NOMO-1 (cell line): ENCODE results near the gene TMEM141.

Source experiments
- DNase-seq, 2 experiments: peaks; one replicate each; lab custom pipeline; 2025; ENCODE audit not compliant: unreplicated experiment in 2 of 2; lab: John Stamatoyannopoulos, UW

Gene TMEM141

DNA sequence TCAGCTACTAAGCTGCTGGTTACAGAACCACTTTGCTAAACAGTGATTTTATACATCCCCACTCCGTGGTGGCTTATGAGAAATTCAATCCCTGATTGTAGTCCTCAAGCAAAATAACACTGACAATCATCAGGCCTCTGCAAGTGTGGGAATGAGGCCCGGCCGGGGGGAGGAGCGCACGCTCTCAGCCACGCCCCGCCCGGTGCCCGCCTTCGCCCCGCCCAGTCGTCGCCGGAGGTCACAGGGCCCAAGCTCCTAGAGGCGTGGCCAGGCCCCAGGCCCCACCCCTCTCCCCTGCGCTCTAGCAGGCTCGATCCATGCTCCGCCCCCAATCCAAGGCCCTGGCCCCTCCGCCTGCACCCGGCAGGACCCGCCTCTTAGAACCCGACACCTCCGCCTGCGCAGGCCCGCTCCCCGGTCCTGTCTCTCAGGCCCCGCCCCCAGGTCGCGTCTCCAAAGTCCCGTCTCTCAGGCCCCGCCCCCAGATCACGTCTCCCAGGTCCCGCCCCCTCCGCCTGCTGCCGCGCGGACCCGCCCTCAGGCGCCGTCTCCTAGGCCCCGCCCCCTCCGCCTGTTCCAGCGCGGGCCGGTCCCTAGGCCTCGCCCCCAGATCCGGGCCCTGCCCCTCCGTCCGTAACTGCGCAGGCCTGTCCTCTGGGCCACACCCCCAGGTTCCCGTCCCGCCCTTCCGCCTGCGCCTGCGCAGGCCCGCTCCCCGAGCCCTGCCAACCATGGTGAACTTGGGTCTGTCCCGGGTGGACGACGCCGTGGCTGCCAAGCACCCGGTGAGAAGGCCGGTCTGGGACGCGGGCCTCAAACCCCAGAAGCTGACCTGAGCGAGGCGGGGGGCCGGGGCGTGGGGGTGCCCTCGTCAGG lies at the start of gene TMEM141:
Gene TMEM141 (plus strand): TSS at position 705 of the 876 bp plus-strand sequence. CDS start 27 bp downstream, at position 732.
- DNase-seq = peak; percentile 100

DNA sequence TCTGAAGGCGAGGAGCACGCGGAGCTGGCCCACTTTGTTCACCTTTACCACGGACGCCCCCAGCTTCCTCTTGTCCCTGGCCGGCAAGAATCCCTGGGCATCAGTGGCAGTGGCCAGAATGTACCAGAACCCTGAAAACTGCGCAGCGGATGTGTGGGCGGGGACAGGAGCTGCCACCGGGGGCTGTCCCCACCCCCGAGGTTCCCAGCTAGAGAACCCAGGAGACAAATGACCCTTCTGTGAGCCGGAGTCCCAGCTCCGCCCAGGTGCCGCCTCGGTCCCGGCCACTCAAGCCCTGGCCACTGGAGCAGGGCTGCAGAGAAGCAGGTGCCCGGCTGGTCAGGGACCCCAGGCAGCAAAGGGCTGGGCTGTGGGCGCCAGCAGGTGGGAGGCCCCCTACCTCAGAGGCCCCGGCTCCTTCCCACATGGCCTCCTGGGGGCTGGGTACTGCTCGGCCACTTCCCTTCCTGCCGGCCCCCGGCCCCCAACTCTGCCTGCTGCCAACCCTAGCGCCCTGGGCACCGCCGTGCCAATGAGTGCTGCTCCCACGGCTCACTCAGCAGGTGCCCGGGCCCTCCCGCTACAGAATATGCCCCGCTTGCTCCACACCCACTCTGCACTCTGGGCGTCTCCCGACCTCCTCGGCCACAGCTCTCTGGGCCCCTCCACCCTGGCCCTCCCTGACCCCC lies 49.1 kb upstream of the TMEM141 start:
- DNase-seq = no peak

DNA sequence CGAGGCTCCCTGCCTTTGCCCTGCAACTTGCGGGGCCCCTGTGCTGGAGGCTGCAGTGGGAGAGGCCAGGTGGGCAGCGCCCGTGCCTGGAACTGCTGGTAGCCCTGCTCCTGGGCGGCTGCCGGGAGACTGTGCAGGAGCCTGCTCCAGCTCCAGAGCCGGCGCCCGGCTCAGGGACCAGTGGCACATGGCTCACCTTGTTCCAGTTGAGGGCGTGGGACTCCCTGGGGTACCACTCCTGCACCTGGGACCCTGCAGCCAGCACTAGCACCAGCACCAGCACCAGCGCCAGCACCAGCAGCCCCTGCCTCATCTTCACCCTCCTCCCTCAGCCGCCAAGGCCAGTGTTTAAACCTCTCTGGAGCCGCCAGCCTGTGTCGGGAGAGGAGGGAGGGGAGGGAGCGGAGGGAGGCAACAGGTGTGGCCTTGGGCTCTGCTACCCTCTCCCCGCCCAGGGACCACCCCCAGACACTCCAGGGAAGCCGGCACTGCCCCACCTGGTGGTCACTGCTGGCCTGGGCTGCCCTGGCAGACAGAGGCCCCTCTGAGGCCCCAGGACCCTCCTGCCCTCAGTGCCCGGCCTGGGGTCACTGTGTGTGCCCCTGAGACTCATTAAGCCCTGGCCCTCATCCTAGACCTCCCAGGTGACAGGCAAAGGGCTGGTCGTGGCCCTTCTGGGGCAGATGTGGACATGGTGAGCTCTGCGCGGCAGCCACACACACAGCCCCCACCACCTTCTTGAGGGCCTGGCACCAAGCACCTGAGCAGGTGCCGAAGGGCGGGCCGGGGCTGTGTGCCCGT lies 48.4 kb upstream of the TMEM141 start, which contains the start of gene LCN10:
Gene LCN10 (minus strand): TSS at position 350 of the 801 bp plus-strand sequence. CDS start 37 bp downstream, at position 313.
- DNase-seq = no peak

DNA sequence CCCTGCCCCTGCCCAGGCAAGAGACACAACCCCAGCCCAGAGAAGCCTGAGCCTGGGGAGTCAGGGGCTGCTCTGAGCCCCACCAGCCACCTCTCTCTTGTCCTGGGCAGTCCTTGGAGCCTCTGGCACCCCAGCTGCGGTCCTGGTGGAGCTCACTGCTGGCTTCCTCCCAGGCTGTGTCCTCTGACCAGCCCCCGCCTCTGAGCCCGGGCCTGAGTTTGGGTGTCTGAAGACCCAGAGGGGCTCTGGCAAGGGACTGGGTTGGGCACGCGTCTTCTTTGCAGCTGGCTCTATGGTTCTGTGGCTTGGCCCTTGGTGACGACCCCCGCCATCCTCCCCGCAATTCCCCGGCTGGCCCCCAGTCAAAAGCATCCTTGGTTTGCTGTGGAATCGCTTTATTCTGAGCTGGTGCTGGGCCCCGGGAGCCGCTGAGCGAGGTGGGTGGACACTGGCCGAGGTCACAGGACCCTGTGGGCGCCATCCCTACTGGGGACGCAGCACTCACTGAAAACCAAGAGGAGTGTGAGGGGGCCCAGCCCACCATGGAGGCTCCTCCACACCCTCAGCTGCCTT lies 47.4 kb upstream of the TMEM141 start:
- no peak for DNase-seq

DNA sequence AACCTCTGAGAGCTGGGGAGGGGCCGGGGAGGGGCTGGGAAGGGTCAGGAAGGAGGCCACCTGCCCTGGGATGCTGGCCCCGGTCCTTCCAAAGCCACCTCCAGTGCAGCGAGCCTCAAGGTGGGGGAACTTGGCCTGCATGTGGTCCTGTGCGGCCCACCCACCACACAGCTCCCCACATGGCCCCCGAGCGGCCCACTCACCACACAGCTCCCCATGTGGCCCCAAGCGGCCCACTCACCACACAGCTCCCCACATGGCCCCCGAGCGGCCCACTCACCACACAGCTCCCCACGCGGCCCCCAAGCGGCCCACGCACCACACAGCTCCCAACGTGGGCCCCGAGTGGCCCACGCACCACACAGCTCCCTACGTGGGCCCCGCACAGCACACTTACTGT lies 46.4 kb upstream of the TMEM141 start:
- no peak for DNase-seq

DNA sequence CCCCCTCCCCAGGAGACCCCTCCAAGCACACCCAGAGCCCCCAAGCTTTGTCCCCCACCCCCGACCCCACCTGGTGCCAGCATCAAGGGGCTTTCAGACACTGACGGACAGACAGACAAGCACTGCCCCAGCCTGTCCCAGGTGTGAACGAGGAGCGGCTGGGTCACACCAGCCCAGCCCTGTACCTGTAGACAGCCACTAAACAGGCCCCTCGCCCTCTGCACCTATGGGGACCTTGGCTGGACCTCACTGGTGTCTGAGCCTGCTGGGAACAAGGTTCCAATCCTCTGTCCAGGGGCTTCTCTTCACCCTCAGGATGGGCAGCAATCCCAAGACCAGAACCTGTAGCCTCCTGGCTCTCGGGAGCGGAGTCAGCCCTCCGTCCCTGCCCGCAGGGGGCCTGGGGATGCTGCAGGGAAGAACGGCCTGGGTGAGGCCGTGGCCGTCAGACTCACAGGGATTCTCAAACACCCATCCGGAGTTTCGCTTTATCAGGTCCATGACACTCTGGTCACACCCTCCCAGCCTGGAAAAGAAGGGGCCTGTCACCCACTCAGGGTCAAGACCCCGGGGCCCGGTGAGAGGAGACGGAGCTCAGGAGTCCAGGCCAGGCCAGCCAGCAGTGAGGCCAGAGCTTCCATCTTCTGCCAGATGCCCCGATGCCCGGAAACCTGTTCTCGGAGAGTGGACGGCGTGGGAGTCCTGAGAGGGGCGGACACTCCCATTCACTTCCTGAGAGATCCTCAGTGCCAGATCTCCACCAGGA lies 45.6 kb upstream of the TMEM141 start:
- DNase-seq = no peak

DNA sequence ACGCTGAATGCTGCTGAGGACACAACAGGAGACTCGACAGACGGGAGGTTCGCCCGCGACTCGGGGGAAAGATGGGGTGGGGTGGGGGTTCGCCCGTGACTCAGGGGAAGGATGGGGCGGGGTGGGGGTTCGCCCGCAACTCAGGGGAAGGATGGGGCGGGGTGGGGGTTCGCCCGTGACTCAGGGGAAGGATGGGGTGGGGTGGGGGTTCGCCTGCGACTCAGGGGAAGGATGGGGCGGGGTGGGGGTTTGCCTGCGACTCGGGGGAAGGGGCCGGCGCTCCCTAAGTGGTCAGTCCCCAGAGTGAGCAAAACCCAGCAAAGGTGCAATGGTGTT lies 45.0 kb upstream of the TMEM141 start:
- no peak for DNase-seq

DNA sequence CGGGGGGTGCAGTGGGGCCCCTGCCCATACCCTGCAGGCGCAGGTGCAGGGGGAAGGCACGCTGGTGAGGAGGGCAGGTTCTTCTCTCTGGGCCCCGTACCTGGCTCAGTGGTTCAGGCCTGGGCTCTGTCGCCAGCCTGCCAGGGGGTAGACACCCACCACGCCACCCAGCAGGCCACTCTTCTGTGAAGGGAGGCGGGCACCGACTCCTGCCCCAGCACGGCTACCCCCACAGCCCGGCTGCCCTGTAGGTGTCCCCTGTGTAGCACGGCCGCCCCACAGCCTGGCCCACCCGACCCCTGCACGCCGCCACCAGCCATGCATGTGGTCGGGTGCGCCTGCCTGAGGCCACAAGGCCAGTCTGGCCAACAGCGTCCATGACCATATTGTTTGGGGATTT lies 44.5 kb upstream of the TMEM141 start:
- DNase-seq = no peak

DNA sequence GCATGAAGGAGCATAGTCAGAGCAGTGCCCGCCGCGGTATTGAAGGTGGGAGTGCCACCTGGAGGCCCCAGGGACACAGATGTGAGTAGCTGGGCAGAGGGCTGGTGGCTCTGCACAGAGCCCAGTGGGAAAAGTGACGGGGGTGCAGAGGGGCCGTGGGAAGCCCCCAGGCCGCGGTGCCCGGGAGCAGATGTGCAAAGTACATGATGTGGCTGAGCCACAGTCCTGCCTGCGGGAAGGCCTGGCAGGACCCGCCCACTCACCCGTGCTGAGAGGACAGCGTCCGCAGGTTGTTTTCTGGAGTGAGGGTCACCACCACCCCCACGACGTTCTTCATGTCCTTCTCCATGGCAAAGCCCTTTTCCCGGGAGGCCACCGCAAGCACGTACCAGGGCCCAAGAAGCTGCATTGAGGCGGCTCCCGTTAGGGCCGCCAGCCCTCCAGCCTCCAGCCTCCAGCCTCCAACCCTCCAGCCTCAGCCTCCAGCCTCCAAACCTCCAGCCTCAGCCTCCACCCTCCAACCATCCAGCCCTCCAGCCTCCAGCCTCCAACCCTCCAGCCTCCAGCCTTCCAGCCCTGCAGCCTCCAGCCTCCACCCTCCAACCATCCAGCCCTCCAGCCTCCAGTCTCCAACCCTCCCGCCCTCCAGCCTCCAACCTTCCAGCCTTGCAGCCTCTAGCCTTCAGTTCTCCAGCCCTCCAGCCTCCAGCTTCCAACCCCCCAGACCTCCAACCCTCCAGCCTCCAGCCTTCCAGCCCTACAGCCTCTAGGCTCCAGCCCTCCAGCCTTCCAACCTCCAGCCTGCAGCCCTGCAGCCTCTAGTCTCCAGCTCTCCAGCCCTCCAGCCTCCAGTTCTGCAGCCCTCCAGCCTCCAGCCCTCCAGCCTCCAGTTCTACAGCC lies 43.7 kb upstream of the TMEM141 start:
- no peak for DNase-seq

DNA sequence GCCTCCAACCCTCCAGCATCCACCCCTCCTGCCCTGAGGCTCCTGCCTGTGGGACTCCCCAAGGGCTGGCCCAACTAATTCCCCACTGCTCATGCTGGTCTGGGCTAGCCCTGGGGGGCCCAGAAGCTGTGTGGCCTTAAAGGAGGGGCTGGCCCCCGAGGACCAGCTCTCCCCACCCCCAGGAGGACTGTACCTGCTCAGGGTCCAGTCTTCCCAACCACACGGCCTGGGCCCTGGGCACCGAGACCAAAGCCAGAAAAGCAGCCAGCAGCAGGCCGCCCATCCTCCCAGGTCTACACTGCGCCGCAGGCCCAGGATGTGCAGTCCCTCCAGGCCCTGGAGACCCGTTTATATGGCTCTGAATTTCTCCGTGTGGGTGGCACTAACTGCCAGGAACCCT lies 42.9 kb upstream of the TMEM141 start, which contains the start of gene LCN6:
Gene LCN6 (minus strand): TSS at position 325 of the 400 bp plus-strand sequence. CDS start 42 bp downstream, at position 283.
- no peak for DNase-seq

DNA sequence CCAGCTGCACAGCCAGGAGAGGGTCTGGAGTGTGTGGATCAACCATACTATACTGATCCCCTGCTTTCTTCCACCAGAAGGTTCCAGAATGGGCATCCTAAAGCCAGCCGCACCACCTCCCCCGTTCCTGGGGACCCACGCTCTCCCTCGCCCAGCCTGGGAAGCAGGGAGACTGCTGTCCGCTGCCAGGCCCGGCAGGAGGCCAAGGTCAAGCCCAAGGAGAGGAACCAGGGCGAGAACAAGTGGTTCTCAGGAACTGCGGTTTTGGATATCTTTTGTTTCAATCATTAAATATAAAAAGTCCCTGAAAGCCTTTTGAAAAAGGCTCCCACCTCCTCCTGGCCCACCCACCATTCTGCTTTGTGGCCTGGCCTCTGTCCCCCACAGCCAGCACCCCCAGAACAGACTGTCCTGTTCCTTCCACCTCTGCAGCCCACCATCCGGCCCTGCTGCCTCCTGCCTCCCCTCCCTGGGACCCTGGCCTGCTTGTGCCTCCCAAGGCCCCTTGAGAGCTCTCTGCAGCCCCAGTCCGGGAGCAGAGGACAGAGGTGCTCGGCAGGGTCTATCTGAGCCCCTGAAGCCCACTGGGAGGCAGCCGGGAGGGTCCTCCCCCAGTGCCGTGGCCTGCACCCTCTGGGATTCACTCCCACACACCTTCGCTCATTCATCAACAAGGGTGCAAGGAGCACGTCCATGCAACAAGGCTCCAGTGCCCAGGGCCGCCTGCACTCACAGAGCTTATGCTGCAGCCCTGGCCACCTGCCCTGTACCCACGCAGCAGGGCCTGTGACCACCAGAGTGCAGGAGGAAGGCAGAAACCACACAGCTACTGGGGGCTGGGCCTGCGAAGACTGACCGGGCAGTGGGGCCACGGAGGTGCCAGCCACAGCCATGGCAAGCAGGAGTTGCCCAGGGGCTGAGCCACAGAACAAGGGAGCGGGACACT lies 42.2 kb upstream of the TMEM141 start:
- no peak for DNase-seq

DNA sequence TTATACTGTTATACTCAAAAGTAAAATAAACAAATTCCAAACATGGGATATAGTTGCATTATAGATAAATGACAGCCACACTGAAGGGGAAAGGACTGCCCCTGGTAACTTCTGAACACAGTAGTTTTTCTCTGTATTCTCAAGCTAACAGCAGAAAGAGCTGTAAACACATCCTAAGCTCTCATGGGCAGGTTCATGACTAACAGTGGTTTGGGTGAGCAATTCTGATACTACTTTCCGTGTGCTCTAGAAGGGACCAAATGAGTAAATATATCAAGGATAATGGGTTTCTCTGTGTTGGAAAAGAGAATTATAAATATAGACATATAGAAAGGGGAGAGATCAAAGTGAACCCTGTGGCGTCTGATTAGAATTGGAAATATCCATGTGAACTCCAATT lies 40.6 kb upstream of the TMEM141 start:
- DNase-seq = no peak

DNA sequence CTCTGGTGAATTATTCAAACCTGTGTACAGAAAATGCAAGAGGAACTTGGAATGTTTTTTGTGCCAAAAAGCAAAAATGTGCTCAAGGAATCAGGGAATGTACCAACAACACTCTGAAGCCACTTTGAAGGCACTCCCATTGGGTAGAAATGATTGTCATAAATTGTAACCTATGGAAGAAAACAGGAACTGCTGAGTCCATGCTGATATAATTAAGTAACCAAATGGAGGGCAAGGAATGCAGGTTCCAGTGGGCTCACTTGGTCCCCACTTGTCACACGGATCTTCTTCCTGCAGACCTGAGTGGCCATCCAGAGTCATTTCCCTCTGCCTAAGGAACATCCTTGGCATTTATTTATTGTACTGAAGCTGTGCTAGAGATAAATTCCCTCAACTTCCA lies 39.9 kb upstream of the TMEM141 start:
- no peak for DNase-seq

DNA sequence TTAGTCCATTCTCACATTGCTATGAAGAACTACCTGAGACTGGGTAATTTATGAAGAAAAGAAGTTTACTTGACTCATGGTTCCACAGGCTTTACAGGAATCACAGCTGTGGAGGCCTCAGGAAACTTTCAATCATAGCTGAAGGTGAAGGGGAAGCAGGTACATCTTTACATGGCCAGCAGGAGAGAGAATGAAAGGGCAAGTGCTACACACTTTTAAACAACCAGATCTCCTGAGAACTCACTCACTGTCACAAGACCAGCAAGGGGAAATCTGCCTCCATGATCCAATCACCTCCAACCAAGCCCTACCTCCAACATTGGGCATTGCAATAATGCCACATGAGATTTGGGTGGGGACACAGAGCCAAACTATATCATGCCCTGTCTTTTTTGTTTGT lies 39.3 kb upstream of the TMEM141 start:
- no peak for DNase-seq

DNA sequence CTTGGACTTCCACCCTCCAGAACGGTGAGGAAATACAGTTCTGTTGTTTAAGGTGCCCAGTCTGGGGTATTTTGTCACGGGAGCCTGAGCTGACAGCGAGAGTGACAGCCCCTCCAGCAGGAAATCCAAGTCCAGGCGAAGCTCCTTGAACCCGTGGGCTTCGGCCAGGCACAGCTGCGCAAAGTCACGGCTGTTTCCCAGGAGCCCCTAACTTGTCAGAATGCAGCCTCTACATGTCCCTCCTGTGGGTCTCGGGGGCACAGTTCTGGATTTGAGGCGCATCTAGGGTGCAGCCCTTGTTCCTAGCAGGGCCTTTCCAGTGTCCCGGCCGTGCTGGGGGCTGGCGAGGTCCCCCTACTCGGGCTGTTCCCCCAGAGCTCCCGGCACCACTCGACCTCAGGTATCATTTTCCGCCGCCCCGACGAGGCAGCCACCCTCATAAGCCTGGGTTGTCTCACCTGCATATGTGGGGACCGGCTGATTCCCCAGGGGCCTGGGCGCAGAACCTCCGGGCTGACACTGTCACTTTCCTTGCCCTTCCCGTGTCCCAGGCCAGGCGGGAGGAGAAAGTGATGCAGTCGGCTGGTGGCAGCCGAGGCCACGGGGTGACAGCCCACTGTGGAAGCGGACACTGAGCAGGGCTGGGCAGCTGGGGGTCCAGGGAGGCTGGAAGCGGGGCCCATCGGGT lies 37.6 kb upstream of the TMEM141 start:
- no peak for DNase-seq

DNA sequence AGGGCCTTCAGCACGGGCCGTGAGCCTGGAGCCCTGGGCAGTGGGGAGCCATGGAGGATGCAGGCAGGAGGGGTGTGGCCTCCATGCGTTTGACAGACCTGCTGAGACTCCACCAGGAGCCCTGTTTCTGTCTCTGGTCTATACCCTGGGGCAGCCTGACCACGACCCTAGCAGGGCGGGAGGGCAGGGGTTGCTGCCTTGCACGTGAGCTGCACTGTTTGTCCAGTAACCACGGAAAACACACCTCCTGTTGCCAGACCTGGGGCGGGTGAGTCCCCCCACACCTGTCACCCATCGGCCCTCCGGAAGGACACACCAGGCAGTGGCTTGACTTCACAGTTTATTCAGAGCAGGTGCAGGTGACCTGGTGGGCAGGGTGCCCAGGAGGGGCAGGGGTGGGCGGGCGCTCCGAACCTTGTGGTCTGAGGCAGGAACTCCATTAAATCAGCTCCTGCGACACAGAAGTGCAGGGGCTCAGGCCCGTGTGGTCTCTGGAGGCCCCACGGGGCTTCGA lies 37.0 kb upstream of the TMEM141 start:
- no peak for DNase-seq

DNA sequence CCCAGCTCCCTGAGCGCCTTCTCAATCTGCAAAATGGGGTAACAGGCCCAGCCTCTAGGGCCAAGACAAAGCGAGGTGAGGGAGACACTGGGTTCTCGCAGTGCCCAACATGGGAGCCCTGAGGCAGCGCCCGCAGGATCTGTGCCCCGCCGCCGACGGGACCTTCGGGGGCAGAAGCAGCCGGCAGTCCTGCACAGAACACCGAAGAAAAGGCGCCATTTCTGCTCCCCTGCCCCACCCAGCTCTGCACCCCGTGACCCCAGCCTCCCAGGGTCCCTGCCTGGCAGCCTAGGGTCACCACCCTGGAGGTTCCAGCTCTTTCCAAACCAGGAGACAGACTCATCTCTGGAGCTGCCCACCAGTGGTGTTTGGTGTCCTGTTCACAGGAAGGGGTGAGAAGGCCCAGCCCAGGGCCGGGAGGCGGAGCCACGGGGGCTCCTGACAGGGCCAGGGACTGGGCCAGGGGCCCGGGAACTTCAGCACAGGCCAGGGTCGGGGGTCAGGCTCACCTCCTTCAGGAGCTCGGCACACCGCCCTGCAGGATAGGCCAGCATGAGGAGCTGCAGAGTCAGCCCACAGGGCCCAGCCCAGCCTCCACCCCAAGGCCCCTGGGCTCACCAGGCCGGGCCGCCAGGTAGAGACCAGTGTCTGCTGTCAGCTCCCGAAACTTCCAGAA lies 36.4 kb upstream of the TMEM141 start:
- DNase-seq = no peak
